ENCODE results near the gene USP46. TPM values are rescaled to one million over a fixed set of nuclear protein-coding genes. Genes with fewer than 3 reads are reported as not detected.

USP46 gene
- total RNA-seq, 1 experiment from 2014 or later: 15.5 TPM

- no peak for DNase-seq (ENCODE audit: low read depth, low spot score)
- no peak for ATAC-seq
- TF ChIP-seq CTCF (IDR thresholded peaks at IDR 0.05) (no peak), POLR2AphosphoS5 (IDR thresholded peaks at IDR 0.05; ENCODE audit: low read depth, low read length) (no peak), SIN3A (IDR thresholded peaks at IDR 0.05; ENCODE audit: borderline replicate concordance, insufficient read depth, low read depth, low read length) (no peak), TCF7L2 (IDR thresholded peaks at IDR 0.05; ENCODE audit: low read depth, low read length) (no peak), REST (IDR thresholded peaks at IDR 0.05; ENCODE audit: insufficient read depth in 1 of 2, low read depth in 2 of 2, low read length in 1 of 2) (no peak)
- BruUV-seq (replicated peaks): no TSS peak
- no peaks in the 10 kb centered on the region for H3K36me3 ChIP-seq (ENCODE audit: control insufficient read depth, insufficient read depth, low read length)
- no peaks in the 10 kb centered on the region for H3K9me3 ChIP-seq (ENCODE audit: control insufficient read depth, insufficient read depth, low read depth, low read length)
- POLR2A ChIA-PET: no interaction called here
- CTCF ChIA-PET: no interaction called here
- intact Hi-C loops (cut with micrococcal nuclease; ENCODE audit: unreplicated experiment) (no loop called here), in situ Hi-C loops (cut with HindIII; ENCODE audit: low pct_unique_long_range_greater_than_20kb, low sequenced_read_pairs) (no loop called here)
- no peak overlapping the region for H3K27ac ChIP-seq (ENCODE audit: low read length)
- H3K4me1 ChIP-seq (ENCODE audit: control insufficient read depth, insufficient read depth, low read length): no peaks in the 10 kb centered on the region
- no peak overlapping the region for H3K4me3 ChIP-seq (ENCODE audit: low read depth in 2 of 2, low read length in 2 of 2)
- H3K27me3 ChIP-seq (ENCODE audit: control insufficient read depth, insufficient read depth, low read length): no peaks in the 10 kb centered on the region
These were observed 73.7 kb downstream of the USP46 start for GRCh38 chr4:52585379-52585778.

- intact Hi-C loops (cut with micrococcal nuclease; ENCODE audit: unreplicated experiment): no loop called here
- ATAC-seq: no peak
- in situ Hi-C loops (cut with HindIII; ENCODE audit: low pct_unique_long_range_greater_than_20kb, low sequenced_read_pairs): no loop called here
- Histone ChIP-seq H3K4me1 (ENCODE audit: control insufficient read depth, insufficient read depth, low read length) (no peaks in the 10 kb centered on the region), H3K9me3 (ENCODE audit: control insufficient read depth, insufficient read depth, low read depth, low read length) (no peaks in the 10 kb centered on the region), H3K27ac (ENCODE audit: low read length) (no peak overlapping the region), H3K4me3 (ENCODE audit: low read depth in 2 of 2, low read length in 2 of 2) (no peak overlapping the region), H3K36me3 (ENCODE audit: control insufficient read depth, insufficient read depth, low read length) (no peaks in the 10 kb centered on the region), H3K27me3 (ENCODE audit: control insufficient read depth, insufficient read depth, low read length) (no peaks in the 10 kb centered on the region)
- DNase-seq (ENCODE audit: low read depth, low spot score): no peak
- no TSS peak for BruUV-seq (replicated peaks)
- ChIA-PET CTCF (no interaction called here), POLR2A (no interaction called here)
- TF ChIP-seq TCF7L2 (IDR thresholded peaks at IDR 0.05; ENCODE audit: low read depth, low read length) (no peak), REST (IDR thresholded peaks at IDR 0.05; ENCODE audit: insufficient read depth in 1 of 2, low read depth in 2 of 2, low read length in 1 of 2) (no peak), POLR2AphosphoS5 (IDR thresholded peaks at IDR 0.05; ENCODE audit: low read depth, low read length) (no peak), CTCF (IDR thresholded peaks at IDR 0.05) (no peak), SIN3A (IDR thresholded peaks at IDR 0.05; ENCODE audit: borderline replicate concordance, insufficient read depth, low read depth, low read length) (no peak)
These were observed 79.4 kb downstream of the USP46 start for GRCh38 chr4:52579602-52580272.
